HL-60 (cell line): ENCODE data around the gene LMOD1.

ENCODE experiments used
- CTCF ChIP-seq: IDR thresholded peaks from one replicate; pipeline ENCODE4 v1.5.1; 2011; ENCODE audit warnings: low read length, control low read depth, inconsistent platforms; ENCODE audit not compliant: insufficient read depth
- GABPA ChIP-seq: IDR thresholded peaks from 2 replicates; pipeline ENCODE4 v1.6.1; 2012; ENCODE audit warnings: low read depth
- POLR2AphosphoS5 ChIP-seq: IDR thresholded peaks from 2 replicates; pipeline ENCODE4 v1.6.1; 2012; ENCODE audit warnings: low read depth
- REST ChIP-seq: IDR thresholded peaks from 2 replicates; pipeline ENCODE4 v1.6.1; 2012; ENCODE audit warnings: low read depth; ENCODE audit not compliant: insufficient replicate concordance
- SPI1 ChIP-seq: IDR thresholded peaks from 2 replicates; pipeline ENCODE4 v1.6.1; 2012; ENCODE audit warnings: low read depth, mild to moderate bottlenecking, borderline replicate concordance

- TF ChIP-seq CTCF, result no peak
- TF ChIP-seq REST, result no peak
- TF ChIP-seq POLR2AphosphoS5, result no peak
- TF ChIP-seq GABPA, result no peak
- no peak for TF ChIP-seq SPI1
These were observed 57.9 kb downstream of the LMOD1 start, which contains the start of gene SHISA4 for GRCh38 chr1:201888282-201889089.
